Hematopoietic multipotent progenitor cell treated with erythropoietin and hydrocortisone succinate and interleukin-3 and kit ligand, for 17 days (in vitro differentiated cells): ENCODE data around the gene SMARCC1.

Source experiments
- DNase-seq: peaks from one replicate; pipeline ENCODE4 v3.0.0-alpha.2; 2015; ENCODE audit warnings: low spot score

SMARCC1 gene

GRCh38 chr3:47701388-47701787 lies 80.3 kb downstream of the SMARCC1 start:
- DNase-seq, result no peak

GRCh38 chr3:47692158-47692557 lies 89.5 kb downstream of the SMARCC1 start:
- DNase-seq, result no peak

- DNase-seq, result no peak
Measured at GRCh38 chr3:47688488-47688887, 93.2 kb downstream of the SMARCC1 start.

DNA sequence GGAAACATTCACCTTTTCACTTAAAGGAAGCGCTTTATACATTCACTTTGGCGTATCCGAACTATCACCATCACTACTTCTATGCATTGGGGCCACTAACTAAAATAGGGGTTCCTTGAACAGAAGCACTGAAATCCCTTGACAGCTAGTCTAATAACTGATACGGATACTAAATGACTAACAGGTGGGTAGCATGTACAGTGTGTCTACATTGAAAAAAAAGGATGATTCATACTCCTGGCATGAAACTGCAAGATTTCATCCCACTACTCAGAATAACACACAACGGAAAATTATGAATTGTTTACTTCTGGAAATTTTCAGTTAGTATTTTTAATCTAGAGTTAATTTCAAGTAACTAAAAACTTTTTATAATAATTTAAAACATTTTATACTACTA lies 96.7 kb downstream of the SMARCC1 start:
- no peak for DNase-seq

- DNase-seq, result no peak
Measured at GRCh38 chr3:47681016-47681415, 100.7 kb downstream of the SMARCC1 start.

DNA sequence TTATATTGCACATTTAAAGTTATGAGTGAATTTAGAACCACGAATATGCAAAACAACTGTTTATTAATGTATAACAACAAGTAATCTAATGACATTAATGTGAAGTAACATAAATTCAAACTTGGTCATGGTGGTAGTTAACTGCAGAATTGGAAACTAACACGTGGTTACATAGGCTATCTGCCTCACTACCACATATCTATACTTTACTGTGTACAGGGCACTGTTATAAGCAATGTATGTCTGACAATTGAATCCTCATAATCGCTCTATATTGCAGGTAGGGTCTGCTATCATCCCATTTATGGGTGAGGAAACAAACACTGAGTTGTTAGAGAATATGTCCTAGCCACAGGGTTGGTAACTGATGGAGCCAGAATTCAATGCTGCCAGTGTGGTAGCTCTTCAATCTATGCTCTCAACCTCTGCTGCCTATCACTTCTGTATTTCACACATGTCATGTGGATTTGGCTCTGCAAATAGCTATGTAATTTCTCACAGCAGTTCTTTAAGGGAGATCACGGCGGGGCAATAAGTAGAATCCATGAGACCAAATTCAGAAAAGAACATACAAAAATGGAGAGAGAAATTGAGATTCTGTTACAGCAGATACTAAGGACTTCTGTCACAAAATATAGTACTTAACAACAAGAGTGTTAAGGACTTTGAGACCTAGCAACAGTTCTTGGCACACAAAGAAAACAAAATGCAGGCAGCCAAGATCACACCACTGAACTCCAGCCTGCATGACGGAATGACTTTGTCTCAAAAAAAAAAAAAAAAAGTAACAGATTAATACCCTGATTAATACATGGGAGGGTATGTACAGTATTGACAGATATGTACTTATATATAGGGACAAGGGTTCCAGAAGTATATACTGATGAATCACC lies 103.0 kb downstream of the SMARCC1 start:
- no peak for DNase-seq

DNA sequence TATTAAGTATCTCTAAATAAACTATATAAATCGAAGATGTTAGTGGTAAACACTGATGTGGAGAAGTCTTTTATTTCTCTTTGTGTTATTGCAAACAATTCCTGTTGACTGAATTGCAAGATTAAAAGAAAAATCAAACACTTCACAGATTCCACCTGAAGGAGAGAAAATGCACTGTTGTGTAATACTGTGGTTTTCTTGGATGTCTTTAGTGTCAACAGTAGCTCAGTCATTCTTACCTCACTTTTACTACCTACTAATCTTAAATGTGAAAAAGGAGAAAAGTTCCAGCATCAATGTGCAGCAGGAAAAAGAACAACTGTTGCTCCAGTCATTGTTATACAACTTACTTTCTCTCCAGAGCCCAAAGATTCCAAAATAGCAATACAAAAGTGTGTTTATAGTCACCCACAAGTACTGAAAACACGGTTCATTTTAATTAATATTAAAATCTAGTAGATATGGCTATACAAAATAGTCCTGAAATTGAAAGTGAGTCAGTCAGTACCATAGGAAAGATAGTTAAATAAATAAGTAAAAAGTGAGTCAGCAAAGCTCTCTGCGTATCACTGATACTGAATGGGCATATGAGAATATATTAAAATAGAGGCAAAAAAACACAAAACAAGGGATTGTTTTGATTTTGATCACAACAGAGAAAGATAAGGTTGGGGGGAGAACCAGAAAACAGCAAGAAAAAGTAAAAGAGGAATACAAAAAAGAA lies 112.5 kb downstream of the SMARCC1 start:
- DNase-seq, result no peak

DNA sequence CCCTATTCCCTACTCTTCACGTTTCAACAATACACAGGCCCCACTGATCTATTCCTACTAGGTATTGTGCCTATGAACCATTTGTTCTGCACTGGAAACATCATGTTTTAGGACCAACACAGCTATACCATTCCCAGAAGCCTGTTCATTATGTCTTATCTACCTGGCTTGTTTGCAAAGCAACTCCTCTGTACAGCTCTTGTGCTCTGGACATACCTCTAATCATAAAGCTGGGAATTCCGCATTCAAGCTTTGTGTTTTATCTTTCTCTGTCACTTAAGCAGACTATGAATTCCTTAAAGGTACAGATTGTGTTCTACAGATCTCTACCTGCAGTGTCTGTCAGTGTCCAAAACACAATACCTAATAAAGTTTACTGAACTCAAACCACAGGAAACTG lies 115.6 kb downstream of the SMARCC1 start:
- DNase-seq, result no peak

- DNase-seq, result no peak
Measured at GRCh38 chr3:47664519-47664918, 117.2 kb downstream of the SMARCC1 start.

GRCh38 chr3:47663630-47664240 lies 118.0 kb downstream of the SMARCC1 start:
- no peak for DNase-seq

DNA sequence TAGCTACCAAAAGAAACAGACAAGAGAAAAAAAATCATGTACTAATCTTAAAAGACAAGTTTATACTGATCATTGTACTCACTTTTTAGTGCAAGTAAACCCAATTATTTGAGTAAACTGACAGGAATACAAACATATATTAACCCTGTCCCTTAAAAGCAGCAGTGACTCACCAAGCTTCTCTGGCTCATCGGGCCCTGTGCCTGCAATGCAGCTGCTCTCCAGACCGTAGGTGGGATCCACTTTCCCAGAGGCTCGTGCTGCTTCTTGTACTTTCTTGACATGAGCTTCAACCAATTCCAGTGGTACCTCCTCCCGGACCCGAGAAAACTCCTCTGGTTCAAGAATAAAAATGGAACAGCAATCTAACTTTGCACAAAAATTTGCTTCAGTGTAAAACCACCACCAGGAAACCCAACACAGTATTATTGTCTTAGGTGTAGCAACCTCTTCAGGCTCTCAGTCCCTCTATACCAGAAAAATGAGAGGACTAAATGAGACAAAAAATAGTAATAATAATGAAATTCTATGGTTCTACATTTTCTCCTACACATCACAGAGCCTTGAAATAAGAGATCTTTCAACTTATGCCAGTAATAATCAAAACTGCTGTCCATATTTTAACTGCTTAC lies 120.5 kb downstream of the SMARCC1 start:
- no peak for DNase-seq

GRCh38 chr3:47658444-47658843 lies 123.2 kb downstream of the SMARCC1 start:
- no peak for DNase-seq

DNA sequence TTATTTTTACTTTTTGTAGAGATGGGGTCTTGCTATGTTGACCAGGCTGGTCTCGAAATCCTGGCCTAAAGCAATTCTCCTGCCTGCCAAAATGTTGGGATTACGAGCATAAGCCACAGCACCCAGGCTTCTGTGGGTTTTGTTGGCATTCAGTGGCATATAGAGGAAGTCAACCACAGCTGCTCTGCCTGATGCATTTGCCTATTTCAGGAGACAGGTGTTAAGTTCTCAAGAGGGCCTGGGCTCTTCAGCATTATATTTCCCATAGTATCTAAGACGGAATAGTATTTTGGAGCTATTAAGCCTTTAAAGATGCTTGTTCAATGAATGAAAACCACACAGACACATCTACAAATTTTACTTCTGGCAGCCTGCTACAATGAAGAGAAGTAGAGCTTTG lies 129.6 kb downstream of the SMARCC1 start:
- DNase-seq, result no peak

GRCh38 chr3:47650294-47650693 lies 131.4 kb downstream of the SMARCC1 start:
- DNase-seq, result no peak

DNA sequence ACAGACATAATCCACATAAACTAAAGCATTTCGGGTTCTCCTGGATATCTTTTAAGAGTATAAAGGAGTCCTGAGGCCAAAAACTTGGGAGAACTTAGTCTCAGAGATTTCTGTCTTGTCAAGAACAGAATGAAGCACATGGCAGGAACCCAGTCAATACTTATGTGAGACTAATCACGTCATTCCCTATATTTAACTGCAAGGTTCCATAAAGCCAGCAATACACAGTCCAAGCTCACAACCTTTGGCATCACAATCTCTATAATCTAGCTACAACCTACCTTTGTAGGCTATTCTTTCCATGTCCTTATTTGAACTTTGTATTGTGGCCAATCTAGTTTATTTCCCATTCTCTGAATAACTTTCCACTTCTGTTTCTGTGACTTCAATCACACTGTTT lies 134.1 kb downstream of the SMARCC1 start:
- no peak for DNase-seq

DNA sequence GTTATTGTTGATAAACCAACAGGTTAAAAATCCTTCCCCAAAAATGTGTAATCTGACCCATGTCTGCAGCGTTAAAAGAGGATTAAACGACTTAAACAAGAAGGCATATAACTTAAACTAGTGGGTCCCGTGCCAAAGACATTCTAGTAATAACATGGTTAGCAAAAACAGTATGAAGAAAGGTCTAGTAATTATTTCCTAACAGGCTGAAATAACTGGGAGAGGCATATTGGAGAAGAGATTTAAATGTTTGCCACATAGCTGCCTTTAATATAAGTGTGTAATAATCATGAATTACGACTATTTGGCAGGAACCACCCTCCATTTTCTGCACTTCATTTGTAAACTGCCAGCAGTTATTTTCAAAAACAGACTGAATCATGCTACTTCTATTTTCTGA lies 135.3 kb downstream of the SMARCC1 start:
- DNase-seq, result no peak

GRCh38 chr3:47645551-47645950 lies 136.1 kb downstream of the SMARCC1 start:
- DNase-seq, result no peak

- DNase-seq, result no peak
Measured at GRCh38 chr3:47643092-47643491, 138.6 kb downstream of the SMARCC1 start.

GRCh38 chr3:47641739-47642138 lies 140.0 kb downstream of the SMARCC1 start:
- DNase-seq, result no peak

GRCh38 chr3:47636921-47637320 lies 144.8 kb downstream of the SMARCC1 start:
- DNase-seq, result no peak

GRCh38 chr3:47636225-47636624 lies 145.5 kb downstream of the SMARCC1 start:
- DNase-seq, result no peak

DNA sequence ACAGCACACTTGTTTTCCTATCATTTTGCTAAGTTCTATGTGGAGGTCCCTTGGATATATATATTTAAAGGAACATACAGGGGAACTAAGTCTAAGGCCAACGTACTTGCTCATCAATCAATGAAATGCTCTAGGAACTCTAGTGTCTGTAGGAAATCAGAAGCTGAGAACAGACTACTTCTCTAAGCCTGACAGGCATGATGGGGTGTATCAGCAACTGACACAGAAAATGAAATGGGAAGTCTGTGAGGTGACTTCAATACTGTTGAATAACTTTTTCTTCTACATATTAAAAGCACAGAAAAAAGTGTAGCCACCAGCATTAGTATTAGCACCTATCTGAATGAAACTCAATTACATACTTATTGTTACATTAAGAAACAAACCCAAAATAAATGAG lies 146.2 kb downstream of the SMARCC1 start:
- DNase-seq, result no peak

GRCh38 chr3:47634996-47635395 lies 146.7 kb downstream of the SMARCC1 start:
- DNase-seq, result no peak
